ENCODE data around the gene SH3RF3.

The SH3RF3 gene

GRCh38 chr2:109383505-109384307 lies 254.7 kb downstream of the SH3RF3 start:
- no peak for DNase-seq

- no peak for DNase-seq
Observed at GRCh38 chr2:109384308-109385271, 255.6 kb downstream of the SH3RF3 start.

GRCh38 chr2:109385506-109385905 lies 256.5 kb downstream of the SH3RF3 start:
- no peak for DNase-seq

GRCh38 chr2:109386004-109386695 lies 257.1 kb downstream of the SH3RF3 start:
- no peak for DNase-seq

- DNase-seq: no peak
Observed at GRCh38 chr2:109387221-109387735, 258.3 kb downstream of the SH3RF3 start.

- DNase-seq: no peak
Observed at GRCh38 chr2:109387778-109388469, 258.9 kb downstream of the SH3RF3 start.

- DNase-seq: no peak
Observed at GRCh38 chr2:109391243-109391642, 262.2 kb downstream of the SH3RF3 start.

- DNase-seq: no peak
Observed at GRCh38 chr2:109392140-109392539, 263.1 kb downstream of the SH3RF3 start.

- no peak for DNase-seq
Observed at GRCh38 chr2:109392816-109393661, 264.0 kb downstream of the SH3RF3 start.

- no peak for DNase-seq
Observed at GRCh38 chr2:109393662-109393972, 264.6 kb downstream of the SH3RF3 start.

- no peak for DNase-seq
Observed at GRCh38 chr2:109395494-109396201, 266.6 kb downstream of the SH3RF3 start.

GRCh38 chr2:109396202-109397180 lies 267.5 kb downstream of the SH3RF3 start:
- DNase-seq: no peak

GRCh38 chr2:109397893-109398292 lies 268.9 kb downstream of the SH3RF3 start:
- DNase-seq: no peak

- DNase-seq: no peak
Observed at GRCh38 chr2:109398366-109399015, 269.5 kb downstream of the SH3RF3 start.

- DNase-seq: no peak
Observed at GRCh38 chr2:109399066-109399465, 270.1 kb downstream of the SH3RF3 start.

GRCh38 chr2:109400102-109400501 lies 271.1 kb downstream of the SH3RF3 start:
- DNase-seq: no peak

- no peak for DNase-seq
Observed at GRCh38 chr2:109401370-109401769, 272.4 kb downstream of the SH3RF3 start.

GRCh38 chr2:109402180-109402579 lies 273.2 kb downstream of the SH3RF3 start:
- no peak for DNase-seq

All from activated CD4-positive, alpha-beta T cell treated with anti-CD3 and anti-CD28 coated beads, Interleukin-2, amount 50 U/mL, for 48 hours (primary cell).